GM23338 (cell line): ENCODE results near the gene SORL1. TPM values are rescaled to one million over a fixed set of nuclear protein-coding genes. Genes with fewer than 3 reads are reported as not detected.

Experiments
- ATAC-seq: fragments of 200-7000 bp; cut with Tn5 transposase; 3 replicates; pipeline ENCODE4 v1.9.1; 2020
- DNase-seq: peaks from one replicate; pipeline ENCODE4 v3.0.0-alpha.2; 2015; ENCODE audit warnings: low spot score
- H2AFZ ChIP-seq: fragments of 200-600 bp; sonication (generic); 2 replicates; pipeline ENCODE4 v1.8.0; 2016; ENCODE audit warnings: antibody characterized with exemption, mild to moderate bottlenecking, moderate library complexity
- H3F3A ChIP-seq: fragments of 200-600 bp; sonication (generic); replicated peaks from 2 replicates; pipeline ENCODE4 v1.8.0; 2017; ENCODE audit warnings: antibody characterized with exemption, mixed run types, low read depth
- H3K27ac ChIP-seq: fragments of 200-600 bp; sonication (generic); 2 replicates; pipeline ENCODE4 v1.6.1; 2016; ENCODE audit warnings: low read depth
- H3K27me3 ChIP-seq: fragments of 200-600 bp; sonication (generic); 2 replicates; pipeline ENCODE4 v1.8.0; 2016; ENCODE audit warnings: mild to moderate bottlenecking, mixed run types, moderate library complexity; ENCODE audit not compliant: insufficient read depth
- H3K36me3 ChIP-seq: fragments of 200-600 bp; sonication (generic); 2 replicates; pipeline ENCODE4 v1.8.0; 2016; ENCODE audit warnings: mild to moderate bottlenecking; ENCODE audit not compliant: insufficient read depth
- H3K4me1 ChIP-seq: fragments of 200-600 bp; sonication (generic); 2 replicates; pipeline ENCODE4 v1.8.0; 2016; ENCODE audit warnings: mild to moderate bottlenecking, moderate library complexity; ENCODE audit not compliant: insufficient read depth
- H3K4me2 ChIP-seq: fragments of 200-600 bp; sonication (generic); 2 replicates; pipeline ENCODE4 v1.7.1; 2017; ENCODE audit warnings: mixed run types
- H3K4me3 ChIP-seq: fragments of 200-600 bp; sonication (generic); 2 replicates; pipeline ENCODE4 v1.6.1; 2016; ENCODE audit warnings: mixed run types
- H3K79me2 ChIP-seq: fragments of 200-600 bp; sonication (generic); replicated peaks from 2 replicates; pipeline ENCODE4 v1.8.0; 2017; ENCODE audit warnings: mild to moderate bottlenecking; ENCODE audit not compliant: insufficient read depth
- H3K9me2 ChIP-seq: fragments of 200-600 bp; sonication (generic); 2 replicates; pipeline ENCODE4 v1.8.0; 2017; ENCODE audit not compliant: insufficient read depth
- H4K20me1 ChIP-seq: fragments of 200-600 bp; sonication (generic); replicated peaks from 2 replicates; pipeline ENCODE4 v1.8.0; 2017; ENCODE audit warnings: mild to moderate bottlenecking; ENCODE audit not compliant: insufficient read depth
- H3K27ac Mint-ChIP-seq: 2 replicates; pipeline ENCODE4 v1.8.0; 2020; ENCODE audit warnings: inconsistent platforms, mild to moderate bottlenecking, moderate library complexity, mixed read lengths
- H3K27me3 Mint-ChIP-seq: 3 replicates; pipeline ENCODE4 v1.8.0; 2022; ENCODE audit warnings: low read depth, mild to moderate bottlenecking, moderate library complexity, mixed read lengths, inconsistent platforms; ENCODE audit not compliant: insufficient read depth, poor library complexity
- H3K36me3 Mint-ChIP-seq: 3 replicates; pipeline ENCODE4 v1.8.0; 2021; ENCODE audit warnings: low read depth, mild to moderate bottlenecking, inconsistent platforms, moderate library complexity, mixed read lengths
- H3K4me1 Mint-ChIP-seq: 3 replicates; pipeline ENCODE4 v1.8.0; 2020; ENCODE audit warnings: mild to moderate bottlenecking, inconsistent platforms, mixed read lengths
- H3K4me3 Mint-ChIP-seq: 3 replicates; pipeline ENCODE4 v1.8.0; 2021; ENCODE audit warnings: moderate library complexity, mild to moderate bottlenecking, inconsistent platforms, mixed read lengths
- H3K9me3 Mint-ChIP-seq: 3 replicates; pipeline ENCODE4 v1.8.0; 2020; ENCODE audit warnings: moderate library complexity, mild to moderate bottlenecking, inconsistent platforms, mixed read lengths
- CREB1 ChIP-seq: fragments of 250-450 bp; sonication (Bioruptor Pico); IDR thresholded peaks from 2 replicates; pipeline ENCODE4 v1.5.0; 2020; ENCODE audit warnings: low read depth, mild to moderate bottlenecking, moderate library complexity
- EZH2 ChIP-seq: fragments of 200-600 bp; sonication (generic); IDR thresholded peaks from one replicate; pipeline ENCODE4 v1.8.0; 2017; ENCODE audit warnings: antibody characterized with exemption, mild to moderate bottlenecking, low read depth; ENCODE audit not compliant: unreplicated experiment
- polyA plus RNA-seq: library from polyadenylated mRNA; unstranded; fragments of >200 nt; fragmentation: Nextera tagmentation; extraction: Ambion mirVana; gene quantifications from 2 replicates; pipeline ENCODE4 v1.2.1, GENCODE V29; 2016
- total RNA-seq: library from RNA; depleted of rRNA; stranded (reverse); fragments of >200 nt; shearing (Covaris generic); gene quantifications from 2 replicates; pipeline ENCODE4 v1.2.3, GENCODE V29; 2014
- TF ChIP-seq, protein P1 (sequence below), 2 experiments: fragments of 200-600 bp in 1 of 2; sonication (generic) in 1 of 2; conservative IDR thresholded peaks; 2 replicates each; pipeline versions ENCODE4 v1.5.1 to v1.6.1; 2016 to 2017; ENCODE audit warnings: antibody characterized with exemption in 2 of 2, low read depth in 2 of 2, mild to moderate bottlenecking in 2 of 2, moderate library complexity in 1 of 2
- TF ChIP-seq, protein P2 (sequence below): fragments of 250-450 bp; sonication (Bioruptor Pico); IDR thresholded peaks from 2 replicates; pipeline ENCODE4 v1.5.0; 2020; ENCODE audit warnings: mild to moderate bottlenecking, moderate library complexity
- TF ChIP-seq, protein P3 (sequence below): IDR thresholded peaks from one replicate; pipeline ENCODE4 v1.6.1; 2018; ENCODE audit warnings: antibody characterized with exemption; ENCODE audit not compliant: unreplicated experiment
- TF ChIP-seq, protein P4 (sequence below): IDR thresholded peaks from 2 replicates; pipeline ENCODE4 v1.6.1; 2016; ENCODE audit warnings: antibody characterized with exemption

Gene SORL1
- total and polyA plus RNA-seq, 2 experiments from 2014 or later: 23.0 to 78.8 TPM

DNA sequence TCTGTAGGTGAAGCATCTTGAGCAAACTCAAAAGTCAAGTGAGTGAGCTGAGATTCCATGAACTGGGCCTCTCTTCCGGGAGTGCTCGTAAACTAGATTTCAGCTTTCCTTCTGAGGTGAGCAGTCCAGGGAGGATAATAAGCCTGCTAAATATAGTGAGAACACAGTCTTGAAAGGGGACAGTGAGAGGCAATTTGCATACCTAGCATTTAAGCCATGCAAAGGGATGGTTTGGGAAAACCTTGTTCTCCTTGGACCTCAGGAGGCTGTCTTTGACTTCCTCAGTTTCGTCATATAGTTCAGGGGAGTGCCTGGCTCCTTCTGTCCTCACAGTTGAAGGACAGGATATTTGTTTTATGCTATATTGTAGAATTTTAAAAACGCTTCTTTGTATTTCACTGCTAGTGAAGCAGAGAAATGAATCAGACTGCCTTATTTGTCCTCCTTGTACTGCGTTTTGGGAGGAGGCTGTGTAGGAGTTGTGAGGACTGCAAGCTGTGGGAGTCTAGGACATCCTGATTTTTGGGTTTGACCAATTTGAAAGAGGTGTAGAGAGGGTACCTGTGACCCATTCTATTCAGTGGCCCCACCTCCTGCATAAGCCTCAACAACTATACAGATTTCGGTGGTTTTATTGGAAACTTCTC, 11.7 kb downstream of the SORL1 start:
- peak overlapping the region; percentile 56 for H3K27ac Mint-ChIP-seq
- peaks cover 5% of the 10 kb centered on the region; the same call in 1 of the 2 replicates for H3F3A ChIP-seq
- H3K4me1 ChIP-seq: peaks cover 90% of the 10 kb centered on the region
- peaks cover 98% of the 10 kb centered on the region for H3K79me2 ChIP-seq
- H2AFZ ChIP-seq: no peak overlapping the region
- peaks cover 11% of the 10 kb centered on the region for H4K20me1 ChIP-seq
- H3K27me3 Mint-ChIP-seq: peaks cover 16% of the 10 kb centered on the region
- H3K4me2 ChIP-seq: peak overlapping the region; percentile 74
- no peaks in the 10 kb centered on the region for H3K9me3 Mint-ChIP-seq
- no peak for DNase-seq
- H3K27ac ChIP-seq: peak overlapping the region; percentile 93; the same call in 1 of the 2 replicates
- peaks cover 7% of the 10 kb centered on the region; the same call in 2 of the 3 replicates for H3K36me3 Mint-ChIP-seq
- H3K9me2 ChIP-seq: no peaks in the 10 kb centered on the region
- H3K36me3 ChIP-seq: peaks cover 3% of the 10 kb centered on the region; the same call in 1 of the 2 replicates
- H3K4me3 Mint-ChIP-seq: no peak overlapping the region
- TF ChIP-seq, protein P1, sequence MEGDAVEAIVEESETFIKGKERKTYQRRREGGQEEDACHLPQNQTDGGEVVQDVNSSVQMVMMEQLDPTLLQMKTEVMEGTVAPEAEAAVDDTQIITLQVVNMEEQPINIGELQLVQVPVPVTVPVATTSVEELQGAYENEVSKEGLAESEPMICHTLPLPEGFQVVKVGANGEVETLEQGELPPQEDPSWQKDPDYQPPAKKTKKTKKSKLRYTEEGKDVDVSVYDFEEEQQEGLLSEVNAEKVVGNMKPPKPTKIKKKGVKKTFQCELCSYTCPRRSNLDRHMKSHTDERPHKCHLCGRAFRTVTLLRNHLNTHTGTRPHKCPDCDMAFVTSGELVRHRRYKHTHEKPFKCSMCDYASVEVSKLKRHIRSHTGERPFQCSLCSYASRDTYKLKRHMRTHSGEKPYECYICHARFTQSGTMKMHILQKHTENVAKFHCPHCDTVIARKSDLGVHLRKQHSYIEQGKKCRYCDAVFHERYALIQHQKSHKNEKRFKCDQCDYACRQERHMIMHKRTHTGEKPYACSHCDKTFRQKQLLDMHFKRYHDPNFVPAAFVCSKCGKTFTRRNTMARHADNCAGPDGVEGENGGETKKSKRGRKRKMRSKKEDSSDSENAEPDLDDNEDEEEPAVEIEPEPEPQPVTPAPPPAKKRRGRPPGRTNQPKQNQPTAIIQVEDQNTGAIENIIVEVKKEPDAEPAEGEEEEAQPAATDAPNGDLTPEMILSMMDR (conservative IDR thresholded peaks at IDR 0.05; ENCODE audit: low read depth in 2 of 2): no peak
- TF ChIP-seq CREB1 (CRISPR knock-in tag): no peak
- no peak for TF ChIP-seq EZH2
- TF ChIP-seq, protein P2, sequence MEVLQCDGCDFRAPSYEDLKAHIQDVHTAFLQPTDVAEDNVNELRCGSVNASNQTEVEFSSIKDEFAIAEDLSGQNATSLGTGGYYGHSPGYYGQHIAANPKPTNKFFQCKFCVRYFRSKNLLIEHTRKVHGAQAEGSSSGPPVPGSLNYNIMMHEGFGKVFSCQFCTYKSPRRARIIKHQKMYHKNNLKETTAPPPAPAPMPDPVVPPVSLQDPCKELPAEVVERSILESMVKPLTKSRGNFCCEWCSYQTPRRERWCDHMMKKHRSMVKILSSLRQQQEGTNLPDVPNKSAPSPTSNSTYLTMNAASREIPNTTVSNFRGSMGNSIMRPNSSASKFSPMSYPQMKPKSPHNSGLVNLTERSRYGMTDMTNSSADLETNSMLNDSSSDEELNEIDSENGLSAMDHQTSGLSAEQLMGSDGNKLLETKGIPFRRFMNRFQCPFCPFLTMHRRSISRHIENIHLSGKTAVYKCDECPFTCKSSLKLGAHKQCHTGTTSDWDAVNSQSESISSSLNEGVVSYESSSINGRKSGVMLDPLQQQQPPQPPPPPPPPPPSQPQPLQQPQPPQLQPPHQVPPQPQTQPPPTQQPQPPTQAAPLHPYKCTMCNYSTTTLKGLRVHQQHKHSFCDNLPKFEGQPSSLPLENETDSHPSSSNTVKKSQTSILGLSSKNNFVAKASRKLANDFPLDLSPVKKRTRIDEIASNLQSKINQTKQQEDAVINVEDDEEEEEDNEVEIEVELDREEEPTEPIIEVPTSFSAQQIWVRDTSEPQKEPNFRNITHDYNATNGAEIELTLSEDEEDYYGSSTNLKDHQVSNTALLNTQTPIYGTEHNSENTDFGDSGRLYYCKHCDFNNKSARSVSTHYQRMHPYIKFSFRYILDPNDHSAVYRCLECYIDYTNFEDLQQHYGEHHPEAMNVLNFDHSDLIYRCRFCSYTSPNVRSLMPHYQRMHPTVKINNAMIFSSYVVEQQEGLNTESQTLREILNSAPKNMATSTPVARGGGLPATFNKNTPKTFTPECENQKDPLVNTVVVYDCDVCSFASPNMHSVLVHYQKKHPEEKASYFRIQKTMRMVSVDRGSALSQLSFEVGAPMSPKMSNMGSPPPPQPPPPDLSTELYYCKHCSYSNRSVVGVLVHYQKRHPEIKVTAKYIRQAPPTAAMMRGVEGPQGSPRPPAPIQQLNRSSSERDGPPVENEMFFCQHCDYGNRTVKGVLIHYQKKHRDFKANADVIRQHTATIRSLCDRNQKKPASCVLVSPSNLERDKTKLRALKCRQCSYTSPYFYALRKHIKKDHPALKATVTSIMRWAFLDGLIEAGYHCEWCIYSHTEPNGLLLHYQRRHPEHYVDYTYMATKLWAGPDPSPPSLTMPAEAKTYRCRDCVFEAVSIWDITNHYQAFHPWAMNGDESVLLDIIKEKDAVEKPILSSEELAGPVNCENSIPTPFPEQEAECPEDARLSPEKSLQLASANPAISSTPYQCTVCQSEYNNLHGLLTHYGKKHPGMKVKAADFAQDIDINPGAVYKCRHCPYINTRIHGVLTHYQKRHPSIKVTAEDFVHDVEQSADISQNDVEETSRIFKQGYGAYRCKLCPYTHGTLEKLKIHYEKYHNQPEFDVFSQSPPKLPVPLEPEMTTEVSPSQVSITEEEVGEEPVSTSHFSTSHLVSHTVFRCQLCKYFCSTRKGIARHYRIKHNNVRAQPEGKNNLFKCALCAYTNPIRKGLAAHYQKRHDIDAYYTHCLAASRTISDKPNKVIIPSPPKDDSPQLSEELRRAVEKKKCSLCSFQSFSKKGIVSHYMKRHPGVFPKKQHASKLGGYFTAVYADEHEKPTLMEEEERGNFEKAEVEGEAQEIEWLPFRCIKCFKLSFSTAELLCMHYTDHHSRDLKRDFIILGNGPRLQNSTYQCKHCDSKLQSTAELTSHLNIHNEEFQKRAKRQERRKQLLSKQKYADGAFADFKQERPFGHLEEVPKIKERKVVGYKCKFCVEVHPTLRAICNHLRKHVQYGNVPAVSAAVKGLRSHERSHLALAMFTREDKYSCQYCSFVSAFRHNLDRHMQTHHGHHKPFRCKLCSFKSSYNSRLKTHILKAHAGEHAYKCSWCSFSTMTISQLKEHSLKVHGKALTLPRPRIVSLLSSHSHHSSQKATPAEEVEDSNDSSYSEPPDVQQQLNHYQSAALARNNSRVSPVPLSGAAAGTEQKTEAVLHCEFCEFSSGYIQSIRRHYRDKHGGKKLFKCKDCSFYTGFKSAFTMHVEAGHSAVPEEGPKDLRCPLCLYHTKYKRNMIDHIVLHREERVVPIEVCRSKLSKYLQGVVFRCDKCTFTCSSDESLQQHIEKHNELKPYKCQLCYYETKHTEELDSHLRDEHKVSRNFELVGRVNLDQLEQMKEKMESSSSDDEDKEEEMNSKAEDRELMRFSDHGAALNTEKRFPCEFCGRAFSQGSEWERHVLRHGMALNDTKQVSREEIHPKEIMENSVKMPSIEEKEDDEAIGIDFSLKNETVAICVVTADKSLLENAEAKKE (CRISPR knock-in tag): no peak
- TF ChIP-seq, protein P3, sequence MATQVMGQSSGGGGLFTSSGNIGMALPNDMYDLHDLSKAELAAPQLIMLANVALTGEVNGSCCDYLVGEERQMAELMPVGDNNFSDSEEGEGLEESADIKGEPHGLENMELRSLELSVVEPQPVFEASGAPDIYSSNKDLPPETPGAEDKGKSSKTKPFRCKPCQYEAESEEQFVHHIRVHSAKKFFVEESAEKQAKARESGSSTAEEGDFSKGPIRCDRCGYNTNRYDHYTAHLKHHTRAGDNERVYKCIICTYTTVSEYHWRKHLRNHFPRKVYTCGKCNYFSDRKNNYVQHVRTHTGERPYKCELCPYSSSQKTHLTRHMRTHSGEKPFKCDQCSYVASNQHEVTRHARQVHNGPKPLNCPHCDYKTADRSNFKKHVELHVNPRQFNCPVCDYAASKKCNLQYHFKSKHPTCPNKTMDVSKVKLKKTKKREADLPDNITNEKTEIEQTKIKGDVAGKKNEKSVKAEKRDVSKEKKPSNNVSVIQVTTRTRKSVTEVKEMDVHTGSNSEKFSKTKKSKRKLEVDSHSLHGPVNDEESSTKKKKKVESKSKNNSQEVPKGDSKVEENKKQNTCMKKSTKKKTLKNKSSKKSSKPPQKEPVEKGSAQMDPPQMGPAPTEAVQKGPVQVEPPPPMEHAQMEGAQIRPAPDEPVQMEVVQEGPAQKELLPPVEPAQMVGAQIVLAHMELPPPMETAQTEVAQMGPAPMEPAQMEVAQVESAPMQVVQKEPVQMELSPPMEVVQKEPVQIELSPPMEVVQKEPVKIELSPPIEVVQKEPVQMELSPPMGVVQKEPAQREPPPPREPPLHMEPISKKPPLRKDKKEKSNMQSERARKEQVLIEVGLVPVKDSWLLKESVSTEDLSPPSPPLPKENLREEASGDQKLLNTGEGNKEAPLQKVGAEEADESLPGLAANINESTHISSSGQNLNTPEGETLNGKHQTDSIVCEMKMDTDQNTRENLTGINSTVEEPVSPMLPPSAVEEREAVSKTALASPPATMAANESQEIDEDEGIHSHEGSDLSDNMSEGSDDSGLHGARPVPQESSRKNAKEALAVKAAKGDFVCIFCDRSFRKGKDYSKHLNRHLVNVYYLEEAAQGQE: no peak
- TF ChIP-seq, protein P4, sequence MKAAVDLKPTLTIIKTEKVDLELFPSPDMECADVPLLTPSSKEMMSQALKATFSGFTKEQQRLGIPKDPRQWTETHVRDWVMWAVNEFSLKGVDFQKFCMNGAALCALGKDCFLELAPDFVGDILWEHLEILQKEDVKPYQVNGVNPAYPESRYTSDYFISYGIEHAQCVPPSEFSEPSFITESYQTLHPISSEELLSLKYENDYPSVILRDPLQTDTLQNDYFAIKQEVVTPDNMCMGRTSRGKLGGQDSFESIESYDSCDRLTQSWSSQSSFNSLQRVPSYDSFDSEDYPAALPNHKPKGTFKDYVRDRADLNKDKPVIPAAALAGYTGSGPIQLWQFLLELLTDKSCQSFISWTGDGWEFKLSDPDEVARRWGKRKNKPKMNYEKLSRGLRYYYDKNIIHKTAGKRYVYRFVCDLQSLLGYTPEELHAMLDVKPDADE: no peak
- no peaks in the 10 kb centered on the region for H3K27me3 ChIP-seq
- ATAC-seq: no peak
- peaks cover 88% of the 10 kb centered on the region for H3K4me1 Mint-ChIP-seq
- H3K4me3 ChIP-seq: no peak overlapping the region
